HepG2 (cell line): Measurements from ENCODE around the gene CDH1. TPM values are rescaled to one million over a fixed set of nuclear protein-coding genes. Genes with fewer than 3 reads are reported as not detected.

Experiments
- HOXD1 ChIP-seq: sonication (generic); formaldehyde crosslinking; IDR thresholded peaks from 2 replicates; pipeline ENCODE4 v1.5.0; 2020; ENCODE audit warnings: missing genetic modification reagents
- KLF12 ChIP-seq: sonication (generic); formaldehyde crosslinking; IDR thresholded peaks from 2 replicates; pipeline ENCODE4 v1.4.0; 2020; ENCODE audit warnings: missing genetic modification reagents, borderline replicate concordance
- NFKBIZ ChIP-seq: IDR thresholded peaks from 2 replicates; pipeline ENCODE4 v1.6.1; 2018; ENCODE audit warnings: missing genetic modification reagents, missing compliant biosample characterization
- PCBP2 ChIP-seq: fragments of 200-400 bp; formaldehyde crosslinking; optimal IDR thresholded peaks from 2 replicates; pipeline ENCODE3; 2018; ENCODE audit warnings: low read length, low read depth; ENCODE audit not compliant: poor library complexity, severe bottlenecking
- THYN1 ChIP-seq: sonication (generic); formaldehyde crosslinking; IDR thresholded peaks from 2 replicates; pipeline ENCODE4 v1.8.1; 2023; ENCODE audit warnings: low read depth, mild to moderate bottlenecking, moderate library complexity, missing genetic modification reagents, borderline replicate concordance
- ZNF431 ChIP-seq: sonication (generic); formaldehyde crosslinking; IDR thresholded peaks from 2 replicates; pipeline ENCODE4 v1.9.0; 2022; ENCODE audit warnings: missing genetic modification reagents, low read depth, mild to moderate bottlenecking, borderline replicate concordance
- ZNF598 ChIP-seq: sonication (generic); formaldehyde crosslinking; IDR thresholded peaks from 2 replicates; pipeline ENCODE4 v1.5.1; 2020; ENCODE audit warnings: mild to moderate bottlenecking, missing genetic modification reagents, borderline replicate concordance
- ZSCAN22 ChIP-seq: sonication (generic); formaldehyde crosslinking; IDR thresholded peaks from 2 replicates; pipeline ENCODE4 v1.4.0; 2020; ENCODE audit warnings: mild to moderate bottlenecking, missing genetic modification reagents
- polyA plus RNA-seq, 8 experiments: library from polyadenylated mRNA; depleted of rRNA in 3 of 8; stranded (reverse) in 7 of 8; unstranded in 1 of 8; fragments of >200 nt; fragmentation: Illumina TruSeq in 4 of 8; extraction: Trizol in 4 of 8; gene quantifications; 2 replicates each; pipeline versions ENCODE4 v1.2.1 to v1.2.3, GENCODE V29; 2011 to 2016; ENCODE audit warnings: low read depth in 4 of 8, missing spikeins in 1 of 8, mixed read lengths in 1 of 8; ENCODE audit not compliant: insufficient read depth in 1 of 8
- total RNA-seq, 5 experiments: library from RNA; depleted of rRNA; stranded (reverse); fragments of >200 nt; fragmentation: Illumina TruSeq; extraction: Trizol; gene quantifications; 2 replicates each; pipeline ENCODE4 v1.2.3, GENCODE V29; 2016; ENCODE audit warnings: low read depth in 1 of 5
- TF ChIP-seq, protein P1 (sequence below): sonication (generic); formaldehyde crosslinking; IDR thresholded peaks from 2 replicates; pipeline ENCODE4 v1.5.0; 2020; ENCODE audit warnings: mild to moderate bottlenecking, missing genetic modification reagents
- TF ChIP-seq, protein P2 (sequence below): sonication (generic); formaldehyde crosslinking; conservative IDR thresholded peaks from 2 replicates; pipeline ENCODE4 v1.5.0; 2020; ENCODE audit warnings: missing genetic modification reagents
- TF ChIP-seq, protein P3 (sequence below): sonication (generic); formaldehyde crosslinking; IDR thresholded peaks from 2 replicates; pipeline ENCODE4 v1.9.0; 2021; ENCODE audit warnings: mild to moderate bottlenecking, missing genetic modification reagents

The CDH1 gene
- total and polyA plus RNA-seq, 2 of the 13 experiments (the other 11 are each of a cell fraction or from before 2014, with no cell fraction given), result 0.95 to 9.8 TPM

DNA sequence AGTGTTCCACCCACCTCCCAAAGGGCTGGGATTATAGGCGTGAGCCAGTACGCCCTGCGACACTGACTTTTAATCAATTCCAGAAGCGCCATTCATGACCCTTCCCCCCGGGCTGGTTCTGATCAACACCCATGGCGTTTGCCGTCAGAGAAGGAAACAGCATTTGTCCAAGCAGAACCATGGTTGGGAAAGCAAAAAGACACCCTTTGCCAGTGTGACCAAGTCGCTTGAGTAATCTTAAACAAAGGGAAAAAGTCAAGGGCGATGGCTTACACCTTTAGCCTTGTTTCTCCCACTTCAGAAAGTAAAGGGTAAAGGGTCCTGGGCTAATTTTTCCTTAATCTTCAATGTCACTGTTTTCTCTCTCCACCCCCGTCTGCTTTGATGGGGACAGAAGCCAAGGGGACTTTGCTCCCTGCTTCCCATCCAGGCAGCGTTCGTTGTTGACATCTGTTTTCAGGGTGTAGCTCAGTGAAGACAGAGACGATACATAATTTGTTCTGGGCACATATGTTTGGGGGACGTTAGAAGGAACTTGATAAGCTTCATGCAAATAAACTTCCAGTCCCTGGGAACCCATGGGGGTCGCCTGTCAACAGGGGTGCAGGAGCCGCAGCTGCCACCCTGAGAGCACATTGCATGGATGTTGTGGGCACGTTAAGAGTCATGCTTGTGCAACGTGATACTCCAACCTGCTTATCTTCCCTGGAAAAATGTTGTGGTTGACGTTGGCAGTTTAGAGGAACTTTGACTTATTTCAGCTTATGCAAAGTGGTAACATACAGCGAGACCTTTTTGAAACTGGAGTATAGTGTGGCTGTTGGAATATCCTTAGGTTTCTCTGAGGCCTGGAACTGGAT is 55.6 kb downstream of the CDH1 start (continued):
- TF ChIP-seq, protein P1, sequence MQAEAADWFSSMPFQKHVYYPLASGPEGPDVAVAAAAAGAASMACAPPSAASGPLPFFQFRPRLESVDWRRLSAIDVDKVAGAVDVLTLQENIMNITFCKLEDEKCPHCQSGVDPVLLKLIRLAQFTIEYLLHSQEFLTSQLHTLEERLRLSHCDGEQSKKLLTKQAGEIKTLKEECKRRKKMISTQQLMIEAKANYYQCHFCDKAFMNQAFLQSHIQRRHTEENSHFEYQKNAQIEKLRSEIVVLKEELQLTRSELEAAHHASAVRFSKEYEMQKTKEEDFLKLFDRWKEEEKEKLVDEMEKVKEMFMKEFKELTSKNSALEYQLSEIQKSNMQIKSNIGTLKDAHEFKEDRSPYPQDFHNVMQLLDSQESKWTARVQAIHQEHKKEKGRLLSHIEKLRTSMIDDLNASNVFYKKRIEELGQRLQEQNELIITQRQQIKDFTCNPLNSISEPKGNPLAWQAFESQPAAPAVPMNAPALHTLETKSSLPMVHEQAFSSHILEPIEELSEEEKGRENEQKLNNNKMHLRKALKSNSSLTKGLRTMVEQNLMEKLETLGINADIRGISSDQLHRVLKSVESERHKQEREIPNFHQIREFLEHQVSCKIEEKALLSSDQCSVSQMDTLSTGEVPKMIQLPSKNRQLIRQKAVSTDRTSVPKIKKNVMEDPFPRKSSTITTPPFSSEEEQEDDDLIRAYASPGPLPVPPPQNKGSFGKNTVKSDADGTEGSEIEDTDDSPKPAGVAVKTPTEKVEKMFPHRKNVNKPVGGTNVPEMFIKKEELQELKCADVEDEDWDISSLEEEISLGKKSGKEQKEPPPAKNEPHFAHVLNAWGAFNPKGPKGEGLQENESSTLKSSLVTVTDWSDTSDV (CRISPR knock-in tag), result no peak
- no peak; the same call in 1 of the 2 replicates for TF ChIP-seq NFKBIZ (CRISPR knock-in tag)
- TF ChIP-seq, protein P2, sequence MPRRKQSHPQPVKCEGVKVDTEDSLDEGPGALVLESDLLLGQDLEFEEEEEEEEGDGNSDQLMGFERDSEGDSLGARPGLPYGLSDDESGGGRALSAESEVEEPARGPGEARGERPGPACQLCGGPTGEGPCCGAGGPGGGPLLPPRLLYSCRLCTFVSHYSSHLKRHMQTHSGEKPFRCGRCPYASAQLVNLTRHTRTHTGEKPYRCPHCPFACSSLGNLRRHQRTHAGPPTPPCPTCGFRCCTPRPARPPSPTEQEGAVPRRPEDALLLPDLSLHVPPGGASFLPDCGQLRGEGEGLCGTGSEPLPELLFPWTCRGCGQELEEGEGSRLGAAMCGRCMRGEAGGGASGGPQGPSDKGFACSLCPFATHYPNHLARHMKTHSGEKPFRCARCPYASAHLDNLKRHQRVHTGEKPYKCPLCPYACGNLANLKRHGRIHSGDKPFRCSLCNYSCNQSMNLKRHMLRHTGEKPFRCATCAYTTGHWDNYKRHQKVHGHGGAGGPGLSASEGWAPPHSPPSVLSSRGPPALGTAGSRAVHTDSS (CRISPR knock-in tag), result no peak
- no peak for TF ChIP-seq ZNF598 (CRISPR knock-in tag)
- no peak for TF ChIP-seq PCBP2
- TF ChIP-seq THYN1 (CRISPR knock-in tag), result peak; percentile 97; the same call in 1 of the 2 replicates
- peak; percentile 72; the same call in 1 of the 2 replicates for TF ChIP-seq ZNF431 (CRISPR knock-in tag)
- TF ChIP-seq ZSCAN22 (CRISPR knock-in tag), result no peak
- TF ChIP-seq, protein P3, sequence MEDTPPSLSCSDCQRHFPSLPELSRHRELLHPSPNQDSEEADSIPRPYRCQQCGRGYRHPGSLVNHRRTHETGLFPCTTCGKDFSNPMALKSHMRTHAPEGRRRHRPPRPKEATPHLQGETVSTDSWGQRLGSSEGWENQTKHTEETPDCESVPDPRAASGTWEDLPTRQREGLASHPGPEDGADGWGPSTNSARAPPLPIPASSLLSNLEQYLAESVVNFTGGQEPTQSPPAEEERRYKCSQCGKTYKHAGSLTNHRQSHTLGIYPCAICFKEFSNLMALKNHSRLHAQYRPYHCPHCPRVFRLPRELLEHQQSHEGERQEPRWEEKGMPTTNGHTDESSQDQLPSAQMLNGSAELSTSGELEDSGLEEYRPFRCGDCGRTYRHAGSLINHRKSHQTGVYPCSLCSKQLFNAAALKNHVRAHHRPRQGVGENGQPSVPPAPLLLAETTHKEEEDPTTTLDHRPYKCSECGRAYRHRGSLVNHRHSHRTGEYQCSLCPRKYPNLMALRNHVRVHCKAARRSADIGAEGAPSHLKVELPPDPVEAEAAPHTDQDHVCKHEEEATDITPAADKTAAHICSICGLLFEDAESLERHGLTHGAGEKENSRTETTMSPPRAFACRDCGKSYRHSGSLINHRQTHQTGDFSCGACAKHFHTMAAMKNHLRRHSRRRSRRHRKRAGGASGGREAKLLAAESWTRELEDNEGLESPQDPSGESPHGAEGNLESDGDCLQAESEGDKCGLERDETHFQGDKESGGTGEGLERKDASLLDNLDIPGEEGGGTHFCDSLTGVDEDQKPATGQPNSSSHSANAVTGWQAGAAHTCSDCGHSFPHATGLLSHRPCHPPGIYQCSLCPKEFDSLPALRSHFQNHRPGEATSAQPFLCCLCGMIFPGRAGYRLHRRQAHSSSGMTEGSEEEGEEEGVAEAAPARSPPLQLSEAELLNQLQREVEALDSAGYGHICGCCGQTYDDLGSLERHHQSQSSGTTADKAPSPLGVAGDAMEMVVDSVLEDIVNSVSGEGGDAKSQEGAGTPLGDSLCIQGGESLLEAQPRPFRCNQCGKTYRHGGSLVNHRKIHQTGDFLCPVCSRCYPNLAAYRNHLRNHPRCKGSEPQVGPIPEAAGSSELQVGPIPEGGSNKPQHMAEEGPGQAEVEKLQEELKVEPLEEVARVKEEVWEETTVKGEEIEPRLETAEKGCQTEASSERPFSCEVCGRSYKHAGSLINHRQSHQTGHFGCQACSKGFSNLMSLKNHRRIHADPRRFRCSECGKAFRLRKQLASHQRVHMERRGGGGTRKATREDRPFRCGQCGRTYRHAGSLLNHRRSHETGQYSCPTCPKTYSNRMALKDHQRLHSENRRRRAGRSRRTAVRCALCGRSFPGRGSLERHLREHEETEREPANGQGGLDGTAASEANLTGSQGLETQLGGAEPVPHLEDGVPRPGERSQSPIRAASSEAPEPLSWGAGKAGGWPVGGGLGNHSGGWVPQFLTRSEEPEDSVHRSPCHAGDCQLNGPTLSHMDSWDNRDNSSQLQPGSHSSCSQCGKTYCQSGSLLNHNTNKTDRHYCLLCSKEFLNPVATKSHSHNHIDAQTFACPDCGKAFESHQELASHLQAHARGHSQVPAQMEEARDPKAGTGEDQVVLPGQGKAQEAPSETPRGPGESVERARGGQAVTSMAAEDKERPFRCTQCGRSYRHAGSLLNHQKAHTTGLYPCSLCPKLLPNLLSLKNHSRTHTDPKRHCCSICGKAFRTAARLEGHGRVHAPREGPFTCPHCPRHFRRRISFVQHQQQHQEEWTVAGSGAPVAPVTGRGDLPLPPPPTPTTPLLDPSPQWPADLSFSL (CRISPR knock-in tag), result peak; percentile 68; the same call in 1 of the 2 replicates
- peak; percentile 69; the same call in 1 of the 2 replicates for TF ChIP-seq KLF12 (CRISPR knock-in tag)
- peak; percentile 93 for TF ChIP-seq HOXD1
